ENCODE results near the gene HOXD12. TPM values are rescaled to one million over a fixed set of nuclear protein-coding genes. Genes with fewer than 3 reads are reported as not detected.

Gene HOXD12
- total RNA-seq, 1 experiment from 2014 or later = not detected

GRCh38 chr2:176093145-176093897, 6.3 kb upstream of the HOXD12 start:
- POLR2A ChIA-PET (ENCODE audit: unreplicated experiment) = interaction anchor here (0.6 kb wide), 1 partner anchor 829 kb away, joined by 3 read pairs; no protein-coding TSS in a partner anchor
- Histone ChIP-seq H4K20me1 (ENCODE audit: insufficient read depth) (no peaks in the 10 kb centered on the region), H3K4me2 (no peak overlapping the region), H3K36me3 (ENCODE audit: low read depth) (no peaks in the 10 kb centered on the region), H3K4me3 (no peak overlapping the region), H3K79me2 (ENCODE audit: low read depth) (no peaks in the 10 kb centered on the region), H3K27ac (no peak overlapping the region), H3K9me2 (ENCODE audit: insufficient read depth) (no peaks in the 10 kb centered on the region), H3K4me1 (replicated peaks; ENCODE audit: insufficient read depth) (peaks cover 13% of the 10 kb centered on the region; the same call in 1 of the 2 replicates), H2AFZ (no peak overlapping the region), H3K9me3 (ENCODE audit: insufficient read depth, low read depth) (no peaks in the 10 kb centered on the region), H3F3A (ENCODE audit: insufficient read depth, low read depth) (no peaks in the 10 kb centered on the region), H3K27me3 (ENCODE audit: insufficient read depth, low read depth) (peaks cover 74% of the 10 kb centered on the region)
- no TSS peak for BruUV-seq (replicated peaks)
- TF ChIP-seq CTCF (conservative IDR thresholded peaks at IDR 0.05) = no peak
- intact Hi-C loops (cut with micrococcal nuclease; ENCODE audit: unreplicated experiment) = loop anchor here (10.0 kb wide), 1 partner anchor 1629 kb away; no protein-coding TSS in a partner anchor
- CTCF ChIA-PET = no interaction called here
- no peak for DNase-seq

- no peak overlapping the region for H3K4me3 ChIP-seq
- POLR2A ChIA-PET (ENCODE audit: unreplicated experiment) = interaction anchor here (0.6 to 0.7 kb wide), 2 partner anchors 829 to 917 kb away, joined by 3 to 9 read pairs; no protein-coding TSS in a partner anchor
- TF ChIP-seq EZH2 (IDR thresholded peaks at IDR 0.05; ENCODE audit: low read depth) = no peak
- H3K9me2 ChIP-seq (ENCODE audit: insufficient read depth) = no peaks in the 10 kb centered on the region
- H3K36me3 ChIP-seq (ENCODE audit: low read depth) = no peaks in the 10 kb centered on the region
- H3K27ac ChIP-seq = no peak overlapping the region
- no peak overlapping the region for H3K4me2 ChIP-seq
- DNase-seq = no peak
- no peaks in the 10 kb centered on the region for H3K79me2 ChIP-seq (ENCODE audit: low read depth)
- H3K27me3 ChIP-seq (ENCODE audit: insufficient read depth, low read depth) = peaks cover 68% of the 10 kb centered on the region
- no peak overlapping the region for H2AFZ ChIP-seq
- H3F3A ChIP-seq (ENCODE audit: insufficient read depth, low read depth) = no peaks in the 10 kb centered on the region
- H3K9me3 ChIP-seq (ENCODE audit: insufficient read depth, low read depth) = no peaks in the 10 kb centered on the region
- no peaks in the 10 kb centered on the region for H4K20me1 ChIP-seq (ENCODE audit: insufficient read depth)
- intact Hi-C loops (cut with micrococcal nuclease; ENCODE audit: unreplicated experiment) = loop anchor here (10.0 kb wide), 1 partner anchor 1629 kb away; no protein-coding TSS in a partner anchor
- peaks cover 13% of the 10 kb centered on the region; the same call in 1 of the 2 replicates for H3K4me1 ChIP-seq (replicated peaks; ENCODE audit: insufficient read depth)
- CTCF ChIA-PET = no interaction called here
- no TSS peak for BruUV-seq (replicated peaks)
These were observed 5.7 kb upstream of the HOXD12 start for GRCh38 chr2:176093898-176094249.

- intact Hi-C loops (cut with micrococcal nuclease; ENCODE audit: unreplicated experiment) = loop anchor here (10.0 kb wide), 1 partner anchor 1630 kb away; no protein-coding TSS in a partner anchor
- 0 out of 2 replicates have a peak overlapping the region, but pooled peaks have one; percentile 11 for H2AFZ ChIP-seq
- H4K20me1 ChIP-seq (ENCODE audit: insufficient read depth) = no peaks in the 10 kb centered on the region
- H3K4me3 ChIP-seq = no peak overlapping the region
- no peaks in the 10 kb centered on the region for H3F3A ChIP-seq (ENCODE audit: insufficient read depth, low read depth)
- no peak overlapping the region for H3K4me2 ChIP-seq
- no peaks in the 10 kb centered on the region for H3K36me3 ChIP-seq (ENCODE audit: low read depth)
- no peak overlapping the region for H3K27ac ChIP-seq
- H3K9me3 ChIP-seq (ENCODE audit: insufficient read depth, low read depth) = no peaks in the 10 kb centered on the region
- CTCF ChIA-PET = no interaction called here
- DNase-seq = no peak
- H3K9me2 ChIP-seq (ENCODE audit: insufficient read depth) = no peaks in the 10 kb centered on the region
- no TSS peak for BruUV-seq (replicated peaks)
- peaks cover 64% of the 10 kb centered on the region for H3K27me3 ChIP-seq (ENCODE audit: insufficient read depth, low read depth)
- no peak for TF ChIP-seq EZH2 (IDR thresholded peaks at IDR 0.05; ENCODE audit: low read depth)
- TF ChIP-seq CTCF (conservative IDR thresholded peaks at IDR 0.05) = no peak
- peaks cover 13% of the 10 kb centered on the region; the same call in 1 of the 2 replicates for H3K4me1 ChIP-seq (replicated peaks; ENCODE audit: insufficient read depth)
- POLR2A ChIA-PET (ENCODE audit: unreplicated experiment) = interaction anchor here (0.6 to 0.7 kb wide), 2 partner anchors 918 to 1111 kb away, joined by 7 to 9 read pairs; no protein-coding TSS in a partner anchor
- H3K79me2 ChIP-seq (ENCODE audit: low read depth) = no peaks in the 10 kb centered on the region
These were observed 5.2 kb upstream of the HOXD12 start for GRCh38 chr2:176094349-176094748.
